LNCAP (cell line): Measurements from ENCODE around the gene NKAIN2.

ENCODE experiments used
- CTCF ChIP-seq: fragments of 450-650 bp; IDR thresholded peaks from 2 replicates; pipeline ENCODE4 v1.5.1; 2017; ENCODE audit warnings: mild to moderate bottlenecking

NKAIN2 gene

GRCh38 chr6:124669713-124670480, 866.2 kb downstream of the NKAIN2 start:
- TF ChIP-seq CTCF: no peak

GRCh38 chr6:124670801-124671200, 867.1 kb downstream of the NKAIN2 start:
- no peak for TF ChIP-seq CTCF

GRCh38 chr6:124671324-124671723, 867.7 kb downstream of the NKAIN2 start:
- no peak for TF ChIP-seq CTCF

GRCh38 chr6:124674042-124674441, 870.4 kb downstream of the NKAIN2 start:
- TF ChIP-seq CTCF: no peak

GRCh38 chr6:124676033-124676432, 872.4 kb downstream of the NKAIN2 start:
- TF ChIP-seq CTCF: no peak

- no peak for TF ChIP-seq CTCF
These were observed 874.2 kb downstream of the NKAIN2 start for GRCh38 chr6:124677874-124678273.

- TF ChIP-seq CTCF: no peak
These were observed 875.7 kb downstream of the NKAIN2 start for GRCh38 chr6:124679387-124679786.

- no peak for TF ChIP-seq CTCF
These were observed 879.1 kb downstream of the NKAIN2 start for GRCh38 chr6:124682751-124683150.
